ENCODE measurements around the gene LRFN5.

Gene LRFN5

DNA sequence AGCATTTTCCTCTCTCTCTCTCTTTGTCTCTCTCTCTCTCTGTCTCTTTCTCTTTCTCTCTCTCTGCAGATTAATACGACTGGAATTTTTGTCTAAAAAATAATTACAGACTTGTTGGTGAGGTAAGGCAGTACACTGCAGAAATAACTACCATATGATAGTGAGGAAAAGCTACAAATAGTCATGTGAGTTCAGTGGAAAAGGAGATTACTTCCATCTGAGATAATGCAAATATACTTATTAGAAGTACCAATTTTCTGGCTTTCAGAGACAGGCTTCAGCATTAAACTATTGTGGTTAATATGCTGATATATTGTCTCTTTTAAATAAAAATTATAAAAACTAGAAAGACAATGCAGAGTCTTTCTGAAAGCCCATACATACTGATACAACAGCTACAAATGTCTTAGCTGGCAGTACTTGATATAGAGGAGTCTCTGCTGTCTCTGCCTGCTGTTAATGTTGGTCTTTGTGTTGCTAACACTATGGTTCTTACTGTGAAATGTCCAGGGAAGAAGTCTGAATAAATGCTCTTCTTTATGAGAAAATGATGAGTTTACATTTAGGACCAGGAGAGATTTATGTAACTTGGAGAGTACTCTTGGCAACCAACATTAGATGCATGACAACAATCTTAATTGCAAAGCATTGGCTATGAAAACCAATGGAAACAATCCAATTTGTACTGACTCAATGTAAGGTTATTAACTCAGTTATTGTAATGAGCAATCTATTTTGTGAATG, 167.0 kb downstream of the LRFN5 start:
- no peak for DNase-seq (ENCODE audit: low read depth)

DNA sequence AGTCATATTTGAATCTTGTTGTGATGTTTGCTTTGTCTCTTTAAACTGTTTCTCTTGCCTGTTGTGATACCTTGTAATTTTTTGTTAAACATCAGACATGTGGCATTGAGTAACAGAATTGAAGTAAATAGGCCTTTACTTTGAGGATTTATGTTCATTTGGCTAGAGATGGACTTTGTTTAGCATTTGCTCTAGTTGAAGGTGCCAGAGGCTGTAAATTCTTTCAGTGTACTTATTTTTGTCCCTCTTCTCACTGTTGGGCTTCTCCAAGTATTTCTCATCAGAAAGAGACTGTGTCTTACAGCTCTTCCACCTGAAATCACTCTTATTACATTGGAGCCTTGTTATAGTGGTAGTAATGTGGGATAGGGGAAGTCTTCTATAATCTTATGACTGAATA, 175.8 kb downstream of the LRFN5 start:
- DNase-seq (ENCODE audit: low read depth), result no peak

DNA sequence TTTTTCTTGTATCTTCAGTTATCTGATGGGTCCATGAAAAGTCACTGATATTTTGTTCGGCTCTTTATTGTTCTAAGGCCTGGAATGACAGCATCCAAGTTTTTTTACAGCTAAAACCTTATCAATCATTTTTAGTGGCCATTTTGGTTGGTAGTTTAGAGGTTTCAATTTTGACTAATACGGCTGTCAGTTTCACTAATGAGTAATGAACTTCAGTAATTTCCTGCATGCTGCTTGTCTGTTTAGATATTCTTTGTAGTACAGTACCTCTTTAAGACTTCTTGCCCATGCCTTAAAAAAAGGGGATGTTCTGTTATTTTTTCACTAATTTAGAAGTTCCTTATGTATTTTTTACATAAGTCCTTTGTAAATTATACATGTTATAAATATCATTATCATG, 176.7 kb downstream of the LRFN5 start:
- no peak for DNase-seq (ENCODE audit: low read depth)

DNA sequence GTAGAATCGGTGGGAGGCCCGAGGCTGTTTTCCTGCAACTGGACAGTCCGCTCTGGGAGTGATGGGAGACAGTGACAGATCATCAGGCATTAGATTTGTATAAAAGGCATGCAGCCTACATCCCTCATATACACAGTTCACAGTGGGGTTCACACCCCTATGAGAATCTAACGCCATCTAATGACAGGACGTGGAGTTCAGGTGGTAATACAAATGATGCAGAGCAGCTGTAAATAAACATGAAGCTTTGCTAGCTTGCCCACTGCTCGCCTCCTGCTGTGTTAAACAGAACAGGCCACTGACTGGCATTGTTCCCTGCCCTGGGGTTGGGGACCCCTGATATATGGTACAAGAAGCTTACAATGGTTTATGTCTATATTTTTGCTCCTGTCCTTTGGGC, 179.0 kb downstream of the LRFN5 start:
- DNase-seq (ENCODE audit: low read depth), result no peak

DNA sequence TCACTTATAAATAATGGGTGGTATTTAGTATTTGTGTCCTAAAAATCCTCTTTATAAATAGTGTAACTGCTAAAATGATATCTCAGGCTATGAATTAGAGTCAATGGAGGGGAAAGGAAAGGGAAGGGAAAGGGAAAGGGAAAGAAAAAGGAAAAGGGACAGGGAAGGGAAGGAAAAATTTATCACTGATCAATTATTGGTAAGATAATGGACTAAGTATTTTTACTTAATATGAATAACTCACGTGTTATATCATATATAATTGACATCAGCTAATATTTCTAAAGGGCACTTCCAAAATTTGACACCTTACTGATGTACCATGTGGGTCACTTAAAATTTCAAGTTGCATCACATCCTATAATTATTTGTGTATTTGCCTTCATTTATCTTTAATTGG, 193.1 kb downstream of the LRFN5 start:
- DNase-seq (ENCODE audit: low read depth), result no peak

DNA sequence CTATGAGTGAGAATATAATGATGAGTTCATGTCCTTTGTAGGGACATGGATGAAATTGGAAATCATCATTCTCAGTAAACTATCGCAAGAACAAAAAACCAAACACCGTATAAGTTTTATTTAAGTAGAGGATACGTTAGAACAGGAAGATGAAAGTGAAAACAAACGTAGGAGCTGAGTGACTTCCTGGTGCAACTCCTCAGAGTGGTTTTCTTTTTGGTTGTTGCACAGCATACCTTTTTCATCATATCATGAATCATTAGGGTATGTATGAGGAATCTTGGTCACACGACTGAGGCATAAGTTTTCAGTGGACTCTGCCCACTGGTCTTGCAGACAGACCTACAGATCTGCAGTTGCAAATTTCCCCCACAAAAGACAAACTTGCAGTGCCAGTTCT, 199.0 kb downstream of the LRFN5 start:
- DNase-seq (ENCODE audit: low read depth), result no peak

DNA sequence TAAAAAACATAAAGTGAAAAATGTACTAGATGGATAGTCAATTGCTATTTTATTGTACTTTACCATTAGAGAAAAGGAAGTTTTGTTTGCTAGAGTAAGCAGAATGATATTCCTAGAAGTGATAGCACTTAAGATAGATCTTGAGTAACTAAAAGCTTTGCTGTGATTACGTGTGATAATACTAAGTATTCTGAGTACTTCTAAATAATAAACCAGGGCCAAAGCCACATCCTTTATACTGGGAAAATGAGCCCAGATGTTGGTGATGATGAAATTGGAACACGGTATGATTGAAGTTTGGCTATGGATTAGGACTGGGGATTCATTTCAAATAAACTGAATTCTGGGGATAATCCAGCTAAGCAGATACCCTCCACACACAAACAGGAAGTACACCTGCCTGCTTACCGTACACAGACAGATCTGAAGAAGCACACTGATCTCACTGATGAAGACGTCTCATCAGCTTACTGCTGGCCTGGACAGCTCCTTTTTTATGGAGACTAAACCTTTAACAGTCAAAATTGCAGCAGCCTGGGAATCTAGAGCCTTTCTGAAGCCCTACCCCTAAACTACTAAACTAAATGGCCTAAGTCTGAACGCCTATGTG, 199.8 kb downstream of the LRFN5 start:
- DNase-seq (ENCODE audit: low read depth), result no peak

DNA sequence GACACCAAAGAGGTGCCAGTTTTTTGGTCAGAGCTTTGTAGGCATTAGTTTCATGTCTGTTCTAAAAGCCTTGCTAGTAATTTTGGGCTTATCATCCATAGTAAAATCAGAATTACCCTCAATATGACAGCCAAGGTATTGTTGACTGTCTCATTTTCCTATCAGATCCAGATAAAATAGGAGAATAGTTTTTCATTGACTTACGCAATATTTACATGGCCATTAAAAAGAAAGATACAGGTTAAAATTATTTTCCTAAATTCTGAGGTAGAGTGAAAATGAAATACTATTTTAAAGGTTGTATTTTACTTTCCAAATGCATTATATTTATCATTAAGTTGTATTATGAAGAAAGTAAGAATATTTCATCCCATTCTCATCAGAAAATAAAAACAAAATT, 203.7 kb downstream of the LRFN5 start:
- DNase-seq (ENCODE audit: low read depth), result no peak

DNA sequence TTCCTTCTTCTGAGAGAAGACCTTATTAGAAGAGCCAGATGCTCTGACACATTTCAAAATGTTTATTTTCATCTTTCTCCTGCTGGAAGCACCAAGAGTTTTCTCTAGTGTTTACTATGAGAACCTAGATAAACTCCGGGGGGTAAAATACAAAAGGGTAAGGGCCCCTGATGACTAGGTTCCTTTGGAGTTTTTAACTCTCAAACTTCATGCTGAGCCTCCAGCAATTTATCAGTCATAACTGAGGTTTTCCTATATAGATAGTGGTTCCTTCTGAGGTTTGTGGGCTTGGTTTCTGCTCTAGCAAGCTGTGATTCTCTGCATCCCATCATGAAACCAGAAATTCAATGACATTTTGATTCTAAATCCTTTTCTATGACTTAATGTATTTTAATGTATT, 210.9 kb downstream of the LRFN5 start:
- no peak for DNase-seq (ENCODE audit: low read depth)

DNA sequence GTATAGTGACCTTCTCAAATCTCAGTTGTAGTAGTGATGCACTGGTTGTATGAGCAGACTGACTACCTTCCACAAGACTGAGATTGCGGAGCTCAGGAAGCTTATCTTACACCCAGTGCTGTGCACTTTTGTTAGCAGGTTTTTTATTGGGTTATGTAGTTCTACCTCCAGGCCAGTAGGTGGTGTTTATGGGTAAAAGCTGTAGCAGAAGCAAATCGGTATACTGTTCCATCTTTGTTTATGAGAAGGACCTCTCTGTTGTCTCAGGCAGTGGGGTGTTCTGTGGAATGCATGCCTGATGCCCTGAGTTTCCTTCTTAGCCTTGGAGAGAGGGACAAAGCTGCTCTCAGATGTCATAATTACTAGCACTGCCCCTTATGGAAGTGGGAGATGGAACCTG, 217.8 kb downstream of the LRFN5 start:
- DNase-seq (ENCODE audit: low read depth), result no peak

DNA sequence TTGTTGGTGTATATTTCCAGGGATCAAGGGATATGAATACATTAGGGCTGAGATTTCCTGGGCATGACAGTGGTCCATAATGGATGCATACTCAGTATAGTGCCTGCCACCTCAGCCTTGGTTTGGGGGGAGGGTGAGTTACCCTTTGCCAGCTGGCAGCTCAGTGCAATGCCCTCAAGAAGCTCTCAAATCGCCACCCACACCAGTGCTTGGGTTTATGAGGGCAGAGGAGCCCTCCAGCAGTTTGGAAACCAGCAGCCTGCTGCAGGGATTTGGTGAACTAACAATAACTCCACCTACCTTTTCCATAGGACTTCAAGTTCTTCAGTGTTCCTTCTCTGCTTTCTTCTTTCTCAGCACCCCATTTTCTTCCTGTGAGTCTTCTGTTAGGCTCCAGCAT, 218.9 kb downstream of the LRFN5 start:
- no peak for DNase-seq (ENCODE audit: low read depth)

DNA sequence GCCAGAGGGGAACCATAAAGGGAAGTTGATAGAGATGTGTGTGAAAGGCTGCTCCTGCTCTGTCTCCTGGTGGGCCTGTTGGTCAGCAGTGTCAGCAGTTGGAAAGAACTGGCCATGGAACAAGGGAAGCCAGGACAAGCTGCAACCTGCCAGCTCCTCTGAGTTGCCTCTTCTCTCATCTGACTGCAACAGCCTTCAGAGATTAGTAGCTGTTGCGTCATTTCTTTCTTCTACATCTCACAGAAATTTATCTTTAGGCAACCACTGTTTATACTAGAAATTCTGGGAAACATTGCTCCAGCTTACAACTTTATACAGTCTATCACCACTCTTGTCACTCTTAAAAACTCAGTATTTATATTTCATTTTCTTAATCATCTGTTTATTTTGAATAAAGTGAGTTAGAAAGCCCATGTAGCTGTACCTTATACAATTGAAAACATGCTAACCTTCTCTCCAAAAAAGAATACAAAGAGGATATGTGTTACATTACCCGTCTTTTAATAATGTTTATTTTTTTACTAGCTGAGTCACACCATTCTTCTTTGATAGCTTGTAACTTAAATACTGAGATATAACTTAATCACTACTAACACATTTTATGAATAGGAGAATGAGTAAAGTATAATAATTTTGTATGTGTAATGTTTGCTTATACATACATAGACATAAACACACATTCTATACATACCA, 224.2 kb downstream of the LRFN5 start:
- no peak for DNase-seq (ENCODE audit: low read depth)

DNA sequence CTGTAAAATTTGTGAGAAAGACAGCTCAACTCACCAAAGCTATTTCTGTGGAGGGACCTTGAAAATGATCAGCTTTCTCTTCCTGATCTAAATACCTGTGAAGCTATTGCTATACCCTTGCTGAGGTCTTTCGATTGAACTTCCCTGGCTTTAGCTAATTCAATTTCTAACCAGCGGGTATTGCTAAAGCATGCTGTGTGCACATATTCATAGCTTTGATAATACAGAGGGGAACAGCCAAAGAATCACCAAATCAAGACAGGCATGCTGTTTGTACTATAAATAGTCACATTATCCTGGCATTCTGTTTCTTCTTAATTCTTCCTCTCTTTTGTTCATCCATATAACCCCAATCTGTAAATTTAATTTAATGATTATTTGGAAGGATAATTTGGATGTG, 233.0 kb downstream of the LRFN5 start:
- no peak for DNase-seq (ENCODE audit: low read depth)

DNA sequence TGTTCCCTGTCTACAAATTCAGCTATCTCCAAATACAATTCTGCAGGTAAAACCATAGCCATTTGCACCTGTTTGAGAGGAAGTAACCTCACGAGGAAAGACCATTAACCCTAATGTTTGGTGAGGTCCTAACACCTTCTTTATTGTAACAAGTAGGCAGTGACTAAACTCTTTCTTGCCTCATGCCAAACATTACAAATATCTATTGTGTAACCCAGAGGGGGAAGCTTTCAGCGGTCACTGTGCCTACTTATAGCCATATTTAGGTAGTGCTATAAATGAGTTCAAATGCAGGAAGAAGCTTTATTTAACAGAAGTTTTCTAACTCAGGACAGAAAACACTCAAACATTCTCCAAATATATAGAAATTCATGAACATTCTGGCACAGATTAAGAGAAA, 252.7 kb downstream of the LRFN5 start:
- no peak for DNase-seq (ENCODE audit: low read depth)

DNA sequence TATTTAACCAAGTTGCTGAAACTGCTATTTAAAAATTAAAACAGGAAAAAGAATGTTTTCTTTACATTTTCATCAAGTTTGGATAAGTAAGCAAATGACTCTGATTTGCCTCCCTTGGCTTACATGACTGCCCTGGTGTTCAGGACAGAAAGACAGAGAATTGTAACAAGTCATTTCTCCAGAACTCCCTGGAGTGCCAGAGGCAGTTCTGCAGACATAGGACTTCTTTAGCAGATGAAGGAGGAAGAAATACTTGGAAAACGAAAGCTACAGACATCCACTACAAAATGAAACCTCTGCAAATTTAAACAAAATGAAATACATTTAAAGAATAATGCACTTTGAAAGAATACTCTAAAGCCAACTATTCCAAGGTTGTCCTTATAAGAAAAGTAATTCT, 253.9 kb downstream of the LRFN5 start:
- no peak for DNase-seq (ENCODE audit: low read depth)

DNA sequence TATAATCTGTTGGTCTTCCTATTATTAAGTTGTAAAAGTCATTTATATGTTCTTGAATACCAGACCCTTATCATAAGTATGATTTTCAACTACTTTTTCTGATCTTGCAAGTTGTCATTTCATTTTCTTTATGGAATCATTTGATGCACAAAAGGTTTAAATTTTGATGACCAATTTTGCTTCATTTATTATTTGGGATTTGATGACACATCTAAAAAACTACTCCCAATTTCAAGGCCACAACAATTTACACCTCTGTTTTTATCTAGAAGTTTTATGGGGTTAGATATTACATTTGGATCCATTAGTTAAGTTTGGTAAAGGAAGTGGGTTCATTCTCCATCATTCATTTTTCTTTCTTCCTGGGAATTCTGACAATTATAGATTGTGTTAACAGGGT, 259.2 kb downstream of the LRFN5 start:
- no peak for DNase-seq (ENCODE audit: low read depth)

DNA sequence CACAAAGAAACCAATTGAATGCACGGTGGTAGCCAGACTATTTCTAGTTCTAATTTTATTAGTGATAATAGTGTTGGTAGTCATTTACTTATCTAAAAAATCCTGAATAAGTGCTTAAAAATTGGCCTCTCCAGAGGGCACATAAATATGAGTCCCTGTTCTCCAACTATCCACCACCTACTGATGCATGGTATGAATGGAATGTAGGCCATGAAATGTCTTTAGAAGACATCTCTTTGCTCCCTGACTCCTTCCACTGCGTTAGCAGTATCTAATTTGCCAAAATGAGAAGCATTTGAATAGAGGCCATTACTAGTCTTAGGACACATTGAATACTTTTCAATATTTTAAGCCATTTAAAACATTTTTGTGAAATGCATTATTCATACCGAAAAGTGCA, 261.7 kb downstream of the LRFN5 start:
- DNase-seq (ENCODE audit: low read depth), result no peak

DNA sequence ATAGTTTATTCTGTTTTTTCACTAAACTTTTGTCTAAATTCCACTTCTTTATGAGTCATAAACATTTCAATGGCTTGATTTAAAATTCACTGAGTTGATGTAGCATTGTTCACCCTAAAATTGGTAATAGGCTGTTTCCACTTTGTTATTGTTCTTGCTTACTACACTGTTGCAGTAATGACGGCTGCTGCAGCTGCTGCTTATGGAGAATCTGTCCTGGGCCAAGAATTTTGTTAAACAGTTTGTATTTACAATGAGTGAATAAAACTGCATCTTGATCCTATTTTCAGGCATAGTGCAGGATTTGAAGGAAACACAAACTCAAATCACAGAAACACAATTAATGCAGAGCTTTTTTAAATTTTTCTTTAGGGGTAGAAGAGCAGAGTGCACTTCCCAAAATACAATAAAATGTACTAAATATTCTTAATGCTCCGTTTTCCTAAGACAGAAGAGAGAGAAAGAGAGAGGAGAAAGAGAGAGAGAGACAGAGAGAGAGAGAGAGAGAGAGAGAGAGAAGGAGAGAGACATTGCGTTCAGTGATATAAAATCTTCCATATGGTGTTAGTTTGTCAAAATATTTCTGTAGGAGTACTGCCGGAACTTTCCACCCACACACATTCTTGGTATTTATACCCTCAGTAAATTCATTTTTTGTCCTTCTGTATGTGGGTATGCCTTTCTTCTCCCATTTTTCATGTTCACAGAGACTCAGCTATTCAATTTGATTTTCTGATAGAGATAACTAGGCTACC, 266.4 kb downstream of the LRFN5 start:
- no peak for DNase-seq (ENCODE audit: low read depth)

DNA sequence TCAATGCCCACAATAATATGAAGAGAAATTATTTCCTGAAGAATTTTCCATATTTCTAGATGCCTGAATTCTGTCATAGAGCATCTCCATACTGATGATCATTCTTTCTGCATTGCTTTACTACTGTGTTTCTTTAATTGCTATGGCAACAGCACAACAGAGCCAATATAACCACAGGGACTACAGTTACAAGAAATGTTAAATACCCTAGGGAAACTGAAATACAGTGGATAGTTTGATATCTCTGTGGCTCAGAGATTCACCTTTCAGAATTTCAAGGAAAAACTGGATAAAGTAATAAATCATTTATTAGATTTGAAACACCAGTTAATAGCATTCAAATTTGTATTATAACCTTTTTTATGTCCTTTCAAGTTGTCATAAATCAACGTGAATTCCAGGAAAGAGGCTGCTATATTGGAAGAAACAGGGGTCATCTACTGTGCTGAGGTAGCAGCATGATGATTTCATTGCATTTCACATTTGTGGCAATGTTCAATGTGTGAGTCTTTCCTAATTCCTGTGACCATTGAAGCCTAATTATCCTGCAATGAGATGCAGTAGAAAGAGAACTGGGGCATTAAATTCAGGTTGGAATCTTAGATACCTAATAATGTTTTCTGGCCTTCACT, 267.1 kb downstream of the LRFN5 start:
- DNase-seq (ENCODE audit: low read depth), result no peak

DNA sequence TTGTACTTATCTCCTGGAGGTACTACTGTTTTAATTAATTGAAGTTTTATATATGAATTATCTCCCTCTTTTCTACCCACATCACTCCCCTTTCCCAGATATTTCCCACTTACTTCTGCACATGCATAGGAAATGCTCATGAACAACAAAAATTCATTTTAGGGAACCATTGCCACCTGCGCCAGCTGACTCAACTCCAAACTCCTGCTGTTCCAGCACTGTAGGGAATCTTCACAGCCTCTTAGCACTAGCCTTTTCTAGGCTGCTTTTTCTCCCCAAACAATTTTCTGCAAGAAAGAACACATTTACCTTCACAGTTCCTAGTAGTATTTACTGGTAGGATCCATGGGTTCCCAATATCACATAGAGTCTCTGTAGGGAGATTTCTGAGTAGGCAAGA, 268.4 kb downstream of the LRFN5 start:
- no peak for DNase-seq (ENCODE audit: low read depth)

DNA sequence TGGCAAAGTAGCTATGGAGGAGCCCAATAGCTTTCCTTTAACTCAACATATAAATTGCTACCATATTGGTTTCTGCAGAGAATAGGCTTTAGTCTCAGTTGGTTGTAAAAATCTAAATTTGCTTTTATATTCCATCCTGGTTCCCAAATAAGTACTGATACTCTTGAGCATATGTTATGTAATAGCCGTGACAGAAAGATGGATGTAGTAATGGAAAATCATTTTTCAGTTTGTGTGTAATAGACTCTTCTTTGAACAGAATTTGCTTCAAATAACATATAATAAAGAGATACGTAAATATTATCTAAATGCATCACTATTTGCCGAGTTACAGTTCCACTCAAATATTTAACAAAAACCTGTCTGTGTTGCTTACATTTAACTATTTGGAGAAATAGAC, 271.6 kb downstream of the LRFN5 start:
- no peak for DNase-seq (ENCODE audit: low read depth)

DNA sequence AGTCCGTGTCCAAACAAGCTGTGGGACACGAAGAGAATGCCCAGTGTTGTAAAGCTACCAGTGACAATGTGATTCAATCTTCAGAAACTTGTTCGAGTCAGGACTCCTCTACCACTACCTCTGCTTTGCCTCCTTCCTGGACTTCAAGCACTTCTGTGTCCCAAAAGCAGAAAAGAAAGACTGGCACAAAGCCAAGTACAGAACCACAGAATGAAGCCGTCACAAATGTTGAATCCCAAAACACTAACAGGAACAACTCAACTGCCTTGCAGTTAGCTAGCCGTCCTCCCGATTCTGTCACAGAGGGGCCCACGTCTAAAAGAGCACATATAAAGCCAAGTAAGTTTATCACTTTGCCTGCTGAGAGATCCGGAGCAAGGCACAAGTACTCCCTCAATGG, 284.9 kb downstream of the LRFN5 start:
- no peak for DNase-seq (ENCODE audit: low read depth)
